ENCODE measurements around the gene NRG2. TPM values are rescaled to one million over a fixed set of nuclear protein-coding genes. Genes with fewer than 3 reads are reported as not detected.

NRG2 gene
- total RNA-seq, 6 experiments from 2014 or later = 0.07 to 0.77 (median 0.14) TPM; not detected in 1

- TF ChIP-seq POLR2A (IDR thresholded peaks at IDR 0.05) = no peak
- no peak for TF ChIP-seq CTCF (IDR thresholded peaks at IDR 0.05)
- intact Hi-C loops (cut with DNase I) = loop anchor here in 1 of 2 donors (5.0 to 10.0 kb wide), 2 partner anchors 64 to 108 kb away; no protein-coding TSS in a partner anchor
- DNase-seq = no peak
- no peaks in the 10 kb centered on the region for H3K36me3 ChIP-seq
- no peak for ATAC-seq
- no peaks in the 10 kb centered on the region for H3K9me3 ChIP-seq
- WGBS (ENCODE audit: insufficient coverage, low coverage, low lambda C conversion rate, missing lambda C conversion rate) = 76% methylated on average over 4 of the region's 4 CpGs
- no peak overlapping the region for H3K4me3 ChIP-seq
- no peaks in the 10 kb centered on the region for H3K4me1 ChIP-seq
- H3K27me3 ChIP-seq = no peaks in the 10 kb centered on the region
- no peak overlapping the region for H3K27ac ChIP-seq
Observed at GRCh38 chr5:139856714-139857113, 186.4 kb downstream of the NRG2 start.

- WGBS (ENCODE audit: insufficient coverage, low coverage, low lambda C conversion rate, missing lambda C conversion rate) = 74% methylated on average over 3 of the region's 6 CpGs
- no peaks in the 10 kb centered on the region for H3K27me3 ChIP-seq
- intact Hi-C loops (cut with DNase I) = loop anchor here in 1 of 2 donors (5.0 to 10.0 kb wide), 2 partner anchors 64 to 109 kb away; no protein-coding TSS in a partner anchor
Observed at GRCh38 chr5:139855946-139856540, 187.1 kb downstream of the NRG2 start.

GRCh38 chr5:139855451-139855850 lies 187.6 kb downstream of the NRG2 start:
- DNase-seq (peak in 1 of 3 donors; percentile 32), ATAC-seq (no peak)
- H3K4me1 ChIP-seq = no peaks in the 10 kb centered on the region
- H3K36me3 ChIP-seq = no peaks in the 10 kb centered on the region
- 70% methylated on average over 2 of the region's 8 CpGs for WGBS (ENCODE audit: insufficient coverage, low coverage, low lambda C conversion rate, missing lambda C conversion rate)
- H3K9me3 ChIP-seq = no peaks in the 10 kb centered on the region
- TF ChIP-seq POLR2A (IDR thresholded peaks at IDR 0.05) (no peak), CTCF (IDR thresholded peaks at IDR 0.05) (no peak)
- H3K27me3 ChIP-seq = no peaks in the 10 kb centered on the region
- H3K4me3 ChIP-seq = no peak overlapping the region
- intact Hi-C loops (cut with DNase I) = loop anchor here in 1 of 2 donors (5.0 to 10.0 kb wide), 2 partner anchors 63 to 109 kb away; no protein-coding TSS in a partner anchor
- H3K27ac ChIP-seq = no peak overlapping the region

More at GRCh38 chr5:139855946-139856540, 187.1 kb downstream of the NRG2 start:
- H3K4me3 ChIP-seq = no peak overlapping the region
- no peak overlapping the region for H3K27ac ChIP-seq
- no peaks in the 10 kb centered on the region for H3K36me3 ChIP-seq
- H3K4me1 ChIP-seq = no peaks in the 10 kb centered on the region
- DNase-seq (no peak), ATAC-seq (no peak)
- no peaks in the 10 kb centered on the region for H3K9me3 ChIP-seq
- TF ChIP-seq POLR2A (IDR thresholded peaks at IDR 0.05) (no peak), CTCF (IDR thresholded peaks at IDR 0.05) (no peak)

GRCh38 chr5:139854953-139855352 lies 188.1 kb downstream of the NRG2 start:
- Histone ChIP-seq H3K9me3 (no peaks in the 10 kb centered on the region), H3K36me3 (no peaks in the 10 kb centered on the region), H3K27me3 (no peaks in the 10 kb centered on the region), H3K4me3 (no peak overlapping the region), H3K4me1 (no peaks in the 10 kb centered on the region), H3K27ac (no peak overlapping the region)
- TF ChIP-seq POLR2A (IDR thresholded peaks at IDR 0.05) (no peak), CTCF (IDR thresholded peaks at IDR 0.05) (no peak)
- intact Hi-C loops (cut with DNase I) = loop anchor here in 1 of 2 donors (5.0 to 10.0 kb wide), 2 partner anchors 63 to 110 kb away; no protein-coding TSS in a partner anchor
- no peak for DNase-seq
- 88% methylated on average over 3 of the region's 5 CpGs for WGBS (ENCODE audit: insufficient coverage, low coverage, low lambda C conversion rate, missing lambda C conversion rate)
- ATAC-seq = no peak
